PFSK-1 (cell line): ENCODE results near the gene RXRB.

Experiments
- FOXP2 ChIP-seq: optimal IDR thresholded peaks from 2 replicates; pipeline ENCODE3; 2011; ENCODE audit warnings: borderline replicate concordance, control low read depth, inconsistent platforms; ENCODE audit not compliant: insufficient read depth; ENCODE audit errors: extremely low read length, extremely low read depth
- POLR2AphosphoS5 ChIP-seq: IDR thresholded peaks from 2 replicates; pipeline ENCODE4 v1.6.1; 2012; ENCODE audit warnings: low read depth, mild to moderate bottlenecking, control low read depth, low read length, moderate library complexity
- SIN3A ChIP-seq: IDR thresholded peaks from 2 replicates; pipeline ENCODE4 v1.6.1; 2012; ENCODE audit warnings: mild to moderate bottlenecking, low read length, moderate library complexity, borderline replicate concordance; ENCODE audit not compliant: insufficient read depth
- TAF1 ChIP-seq: IDR thresholded peaks from 2 replicates; pipeline ENCODE4 v1.6.1; 2012; ENCODE audit warnings: low read length, control low read depth, borderline replicate concordance; ENCODE audit not compliant: insufficient read depth
- TF ChIP-seq, protein P1 (sequence below), 2 experiments: IDR thresholded peaks; 2 replicates each; pipeline versions ENCODE4 v1.6.1 to v1.8.0; 2011 to 2012; ENCODE audit warnings: low read depth in 2 of 2, low read length in 2 of 2, control low read depth in 1 of 2, inconsistent platforms in 1 of 2, mild to moderate bottlenecking in 1 of 2, moderate library complexity in 1 of 2; ENCODE audit not compliant: insufficient read depth in 1 of 2

Gene RXRB

DNA sequence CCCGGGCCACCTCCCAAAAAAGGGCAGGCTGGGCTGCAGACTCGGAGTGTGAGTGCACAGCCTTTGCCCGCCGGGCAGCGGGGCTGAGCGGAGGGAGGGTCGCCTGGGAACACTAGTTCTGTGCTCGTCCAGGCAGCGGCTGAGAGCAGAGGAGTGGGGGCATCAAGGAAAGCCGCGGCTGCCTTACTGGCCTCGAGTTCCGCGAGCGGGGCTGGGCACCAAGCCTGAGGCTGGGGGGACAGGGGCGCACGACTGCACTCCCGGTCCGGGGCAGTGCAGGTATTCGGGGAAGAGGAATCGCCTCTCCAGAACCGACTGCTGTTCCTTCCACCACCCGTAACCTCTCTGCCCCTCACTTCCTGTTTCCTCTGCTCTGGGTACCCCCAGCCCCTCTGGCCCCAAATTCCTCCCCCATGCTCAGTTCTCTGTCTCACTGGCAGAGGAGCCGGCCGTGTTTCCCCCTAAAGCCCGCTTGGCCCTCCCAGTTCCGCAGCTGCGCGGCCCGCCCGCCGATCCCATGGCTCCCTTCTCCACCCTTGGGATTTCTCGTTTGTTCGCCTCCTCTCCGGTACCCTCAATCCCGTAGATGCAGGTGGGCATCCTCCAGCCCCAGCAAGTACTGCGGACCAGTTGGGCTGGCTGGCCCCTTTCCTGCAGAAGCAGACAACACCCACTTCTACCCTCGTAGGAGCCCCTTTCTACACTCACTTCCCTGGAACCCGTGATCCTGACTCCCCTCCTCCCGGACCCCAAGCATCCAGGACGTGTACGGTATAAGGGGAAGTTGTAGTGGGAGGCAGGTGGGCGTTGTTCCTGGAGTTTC lies 12.9 kb upstream of the RXRB start:
- TF ChIP-seq FOXP2: no peak
- no peak for TF ChIP-seq SIN3A
- TF ChIP-seq TAF1: no peak
- TF ChIP-seq, protein P1, sequence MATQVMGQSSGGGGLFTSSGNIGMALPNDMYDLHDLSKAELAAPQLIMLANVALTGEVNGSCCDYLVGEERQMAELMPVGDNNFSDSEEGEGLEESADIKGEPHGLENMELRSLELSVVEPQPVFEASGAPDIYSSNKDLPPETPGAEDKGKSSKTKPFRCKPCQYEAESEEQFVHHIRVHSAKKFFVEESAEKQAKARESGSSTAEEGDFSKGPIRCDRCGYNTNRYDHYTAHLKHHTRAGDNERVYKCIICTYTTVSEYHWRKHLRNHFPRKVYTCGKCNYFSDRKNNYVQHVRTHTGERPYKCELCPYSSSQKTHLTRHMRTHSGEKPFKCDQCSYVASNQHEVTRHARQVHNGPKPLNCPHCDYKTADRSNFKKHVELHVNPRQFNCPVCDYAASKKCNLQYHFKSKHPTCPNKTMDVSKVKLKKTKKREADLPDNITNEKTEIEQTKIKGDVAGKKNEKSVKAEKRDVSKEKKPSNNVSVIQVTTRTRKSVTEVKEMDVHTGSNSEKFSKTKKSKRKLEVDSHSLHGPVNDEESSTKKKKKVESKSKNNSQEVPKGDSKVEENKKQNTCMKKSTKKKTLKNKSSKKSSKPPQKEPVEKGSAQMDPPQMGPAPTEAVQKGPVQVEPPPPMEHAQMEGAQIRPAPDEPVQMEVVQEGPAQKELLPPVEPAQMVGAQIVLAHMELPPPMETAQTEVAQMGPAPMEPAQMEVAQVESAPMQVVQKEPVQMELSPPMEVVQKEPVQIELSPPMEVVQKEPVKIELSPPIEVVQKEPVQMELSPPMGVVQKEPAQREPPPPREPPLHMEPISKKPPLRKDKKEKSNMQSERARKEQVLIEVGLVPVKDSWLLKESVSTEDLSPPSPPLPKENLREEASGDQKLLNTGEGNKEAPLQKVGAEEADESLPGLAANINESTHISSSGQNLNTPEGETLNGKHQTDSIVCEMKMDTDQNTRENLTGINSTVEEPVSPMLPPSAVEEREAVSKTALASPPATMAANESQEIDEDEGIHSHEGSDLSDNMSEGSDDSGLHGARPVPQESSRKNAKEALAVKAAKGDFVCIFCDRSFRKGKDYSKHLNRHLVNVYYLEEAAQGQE (IDR thresholded peaks at IDR 0.05; ENCODE audit: insufficient read depth in 1 of 2, low read depth in 2 of 2, low read length in 2 of 2): no peak
- TF ChIP-seq POLR2AphosphoS5: peak; percentile 43; the same call in 1 of the 2 replicates

DNA sequence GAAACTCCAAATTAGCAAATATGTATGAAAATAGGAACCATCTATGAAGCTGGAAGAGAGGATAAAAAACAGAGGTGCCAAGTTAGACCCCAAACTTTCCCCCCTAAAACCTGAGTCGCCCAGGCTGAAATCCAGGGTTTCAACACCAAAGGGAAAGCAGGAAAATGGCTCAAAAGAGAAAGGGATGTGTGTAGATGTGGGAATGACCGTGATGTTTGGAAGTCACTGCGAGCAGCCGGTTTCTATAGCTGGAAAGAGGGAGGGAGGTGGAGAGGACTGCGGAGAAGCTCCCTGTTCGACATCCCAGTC lies 12.3 kb upstream of the RXRB start:
- no peak for TF ChIP-seq POLR2AphosphoS5
- TF ChIP-seq TAF1: no peak
- no peak for TF ChIP-seq SIN3A
- TF ChIP-seq, protein P1 (IDR thresholded peaks at IDR 0.05; ENCODE audit: insufficient read depth in 1 of 2, low read depth in 2 of 2, low read length in 2 of 2): no peak
- TF ChIP-seq FOXP2: no peak

DNA sequence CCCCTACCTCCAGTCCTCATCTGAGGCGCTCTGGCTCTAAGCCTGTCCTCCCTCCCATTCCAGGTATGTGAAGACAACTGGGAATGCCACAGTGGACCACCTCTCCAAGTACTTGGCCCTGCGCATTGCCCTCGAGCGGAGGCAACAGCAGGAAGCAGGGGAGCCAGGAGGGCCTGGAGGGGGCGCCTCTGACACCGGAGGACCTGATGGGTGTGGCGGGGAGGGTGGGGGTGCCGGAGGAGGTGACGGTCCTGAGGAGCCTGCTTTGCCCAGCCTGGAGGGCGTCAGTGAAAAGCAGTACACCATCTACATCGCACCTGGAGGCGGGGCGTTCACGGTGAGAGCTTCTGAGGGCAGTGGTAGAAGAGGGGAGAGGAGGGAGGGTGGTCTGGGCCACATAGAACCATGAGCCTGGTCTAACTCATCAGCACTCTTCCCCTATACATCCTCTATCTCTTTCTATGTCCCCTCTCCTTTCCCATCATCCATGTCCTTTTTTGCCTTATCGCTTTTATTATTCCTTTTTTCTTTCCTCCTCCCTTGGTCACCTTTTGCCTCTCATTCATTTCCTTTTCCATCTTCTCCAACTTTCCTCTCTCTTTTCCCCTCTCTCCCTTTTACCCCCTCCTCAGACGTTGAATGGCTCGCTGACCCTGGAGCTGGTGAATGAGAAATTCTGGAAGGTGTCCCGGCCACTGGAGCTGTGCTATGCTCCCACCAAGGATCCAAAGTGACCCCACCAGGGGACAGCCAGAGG lies 11.4 kb upstream of the RXRB start:
- no peak for TF ChIP-seq FOXP2
- TF ChIP-seq, protein P1 (IDR thresholded peaks at IDR 0.05; ENCODE audit: insufficient read depth in 1 of 2, low read depth in 2 of 2, low read length in 2 of 2): no peak

DNA sequence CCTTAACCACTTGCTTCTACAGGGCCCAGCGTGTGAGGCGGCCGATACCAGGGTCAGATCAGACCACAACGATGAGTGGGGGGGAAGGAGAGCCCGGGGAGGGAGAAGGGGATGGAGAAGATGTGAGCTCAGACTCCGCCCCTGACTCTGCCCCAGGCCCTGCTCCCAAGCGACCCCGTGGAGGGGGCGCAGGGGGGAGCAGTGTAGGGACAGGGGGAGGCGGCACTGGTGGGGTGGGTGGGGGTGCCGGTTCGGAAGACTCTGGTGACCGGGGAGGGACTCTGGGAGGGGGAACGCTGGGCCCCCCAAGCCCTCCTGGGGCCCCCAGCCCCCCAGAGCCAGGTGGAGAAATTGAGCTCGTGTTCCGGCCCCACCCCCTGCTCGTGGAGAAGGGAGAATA lies 10.7 kb upstream of the RXRB start:
- TF ChIP-seq POLR2AphosphoS5 (no peak), FOXP2 (no peak), SIN3A (no peak), TAF1 (no peak)
- TF ChIP-seq, protein P1 (IDR thresholded peaks at IDR 0.05; ENCODE audit: insufficient read depth in 1 of 2, low read depth in 2 of 2, low read length in 2 of 2): no peak
